ENCODE data around the gene PIH1D1.

DNA sequence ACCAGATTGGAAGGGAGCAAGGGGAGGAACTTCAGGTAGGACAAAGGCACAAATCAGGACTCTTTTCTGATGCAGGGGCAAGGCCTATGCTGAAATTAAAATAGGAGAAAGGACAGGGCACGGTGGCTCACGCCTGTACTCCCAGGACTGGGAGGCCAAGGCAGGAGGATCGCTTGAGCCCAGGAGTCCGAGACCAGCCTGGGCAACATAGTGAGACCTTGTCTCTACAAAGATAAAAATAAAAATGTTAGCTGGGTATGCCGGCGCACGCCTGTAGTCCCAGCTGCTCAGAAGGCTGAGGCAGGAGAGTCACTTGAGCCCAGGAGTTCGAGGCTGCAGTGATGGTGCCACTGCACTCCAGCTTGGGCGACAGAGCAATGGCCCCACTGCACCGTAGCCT lies 15.9 kb downstream of the PIH1D1 start:
- TF ChIP-seq, protein P1, sequence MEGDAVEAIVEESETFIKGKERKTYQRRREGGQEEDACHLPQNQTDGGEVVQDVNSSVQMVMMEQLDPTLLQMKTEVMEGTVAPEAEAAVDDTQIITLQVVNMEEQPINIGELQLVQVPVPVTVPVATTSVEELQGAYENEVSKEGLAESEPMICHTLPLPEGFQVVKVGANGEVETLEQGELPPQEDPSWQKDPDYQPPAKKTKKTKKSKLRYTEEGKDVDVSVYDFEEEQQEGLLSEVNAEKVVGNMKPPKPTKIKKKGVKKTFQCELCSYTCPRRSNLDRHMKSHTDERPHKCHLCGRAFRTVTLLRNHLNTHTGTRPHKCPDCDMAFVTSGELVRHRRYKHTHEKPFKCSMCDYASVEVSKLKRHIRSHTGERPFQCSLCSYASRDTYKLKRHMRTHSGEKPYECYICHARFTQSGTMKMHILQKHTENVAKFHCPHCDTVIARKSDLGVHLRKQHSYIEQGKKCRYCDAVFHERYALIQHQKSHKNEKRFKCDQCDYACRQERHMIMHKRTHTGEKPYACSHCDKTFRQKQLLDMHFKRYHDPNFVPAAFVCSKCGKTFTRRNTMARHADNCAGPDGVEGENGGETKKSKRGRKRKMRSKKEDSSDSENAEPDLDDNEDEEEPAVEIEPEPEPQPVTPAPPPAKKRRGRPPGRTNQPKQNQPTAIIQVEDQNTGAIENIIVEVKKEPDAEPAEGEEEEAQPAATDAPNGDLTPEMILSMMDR (IDR thresholded peaks at IDR 0.05; ENCODE audit: low read depth, low read length, missing input control), result no peak
- TF ChIP-seq TAF1 (conservative IDR thresholded peaks at IDR 0.05), result no peak
- TF ChIP-seq SP1 (IDR thresholded peaks at IDR 0.05), result no peak
- TF ChIP-seq, protein P2, sequence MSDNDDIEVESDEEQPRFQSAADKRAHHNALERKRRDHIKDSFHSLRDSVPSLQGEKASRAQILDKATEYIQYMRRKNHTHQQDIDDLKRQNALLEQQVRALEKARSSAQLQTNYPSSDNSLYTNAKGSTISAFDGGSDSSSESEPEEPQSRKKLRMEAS (IDR thresholded peaks at IDR 0.05), result no peak
